ENCODE data around the gene NDUFB10.

NDUFB10 gene

DNA sequence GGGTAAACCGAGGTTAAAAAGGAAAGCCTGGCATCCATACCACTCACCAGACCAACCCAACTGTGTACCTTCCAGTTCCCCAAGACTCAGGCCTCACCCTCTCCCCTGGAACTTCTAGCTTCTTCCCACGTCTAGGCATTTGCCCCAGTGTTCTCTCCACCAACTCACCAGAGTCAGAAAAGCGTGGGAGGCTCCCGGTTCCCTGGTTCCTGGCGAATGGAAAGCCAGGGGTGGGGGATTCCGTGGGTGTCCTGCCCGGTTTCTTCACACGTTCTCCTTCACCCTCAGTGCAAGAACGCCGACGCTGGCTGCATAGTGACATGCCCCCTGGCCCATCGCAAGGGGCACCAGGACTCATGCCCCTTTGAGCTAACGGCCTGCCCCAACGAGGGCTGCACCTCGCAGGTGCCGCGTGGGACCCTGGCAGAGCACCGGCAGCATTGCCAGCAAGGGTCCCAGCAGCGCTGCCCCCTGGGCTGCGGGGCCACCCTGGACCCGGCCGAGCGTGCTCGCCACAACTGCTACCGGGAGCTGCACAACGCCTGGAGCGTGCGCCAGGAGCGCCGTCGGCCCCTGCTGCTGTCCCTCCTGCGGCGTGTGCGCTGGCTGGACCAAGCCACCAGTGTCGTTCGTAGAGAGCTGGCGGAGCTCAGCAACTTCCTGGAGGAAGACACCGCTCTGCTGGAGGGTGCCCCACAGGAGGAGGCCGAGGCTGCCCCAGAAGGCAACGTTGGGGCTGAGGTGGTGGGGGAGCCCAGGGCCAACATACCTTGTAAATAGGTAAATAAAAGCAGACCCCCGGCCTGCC is 9.0 kb downstream of the NDUFB10 start:
- H3K27me3 ChIP-seq (ENCODE audit: insufficient read depth, insufficient read length): no peaks in the 10 kb centered on the region
- H3K36me3 ChIP-seq (ENCODE audit: insufficient read depth, insufficient read length, low read length): peaks cover 42% of the 10 kb centered on the region
- DNase-seq (ENCODE audit: low read depth, low spot score): no peak
- H3K4me3 ChIP-seq (ENCODE audit: insufficient read length, low read depth): no peak overlapping the region
- peaks cover 12% of the 10 kb centered on the region for H3K4me1 ChIP-seq (ENCODE audit: insufficient read depth, insufficient read length)
- no peaks in the 10 kb centered on the region for H3K9me3 ChIP-seq (ENCODE audit: insufficient read depth, low read length)
- no peak for TF ChIP-seq ZNF274 (IDR thresholded peaks at IDR 0.05; ENCODE audit: low read depth, low read length)
- no peak for TF ChIP-seq YY1 (IDR thresholded peaks at IDR 0.05; ENCODE audit: insufficient read depth, insufficient read length)
- TF ChIP-seq SUZ12 (IDR thresholded peaks at IDR 0.05; ENCODE audit: extremely low read depth, insufficient read depth, insufficient read length): no peak
- no peak overlapping the region for H3K9ac ChIP-seq (ENCODE audit: insufficient read length, low read depth)

DNA sequence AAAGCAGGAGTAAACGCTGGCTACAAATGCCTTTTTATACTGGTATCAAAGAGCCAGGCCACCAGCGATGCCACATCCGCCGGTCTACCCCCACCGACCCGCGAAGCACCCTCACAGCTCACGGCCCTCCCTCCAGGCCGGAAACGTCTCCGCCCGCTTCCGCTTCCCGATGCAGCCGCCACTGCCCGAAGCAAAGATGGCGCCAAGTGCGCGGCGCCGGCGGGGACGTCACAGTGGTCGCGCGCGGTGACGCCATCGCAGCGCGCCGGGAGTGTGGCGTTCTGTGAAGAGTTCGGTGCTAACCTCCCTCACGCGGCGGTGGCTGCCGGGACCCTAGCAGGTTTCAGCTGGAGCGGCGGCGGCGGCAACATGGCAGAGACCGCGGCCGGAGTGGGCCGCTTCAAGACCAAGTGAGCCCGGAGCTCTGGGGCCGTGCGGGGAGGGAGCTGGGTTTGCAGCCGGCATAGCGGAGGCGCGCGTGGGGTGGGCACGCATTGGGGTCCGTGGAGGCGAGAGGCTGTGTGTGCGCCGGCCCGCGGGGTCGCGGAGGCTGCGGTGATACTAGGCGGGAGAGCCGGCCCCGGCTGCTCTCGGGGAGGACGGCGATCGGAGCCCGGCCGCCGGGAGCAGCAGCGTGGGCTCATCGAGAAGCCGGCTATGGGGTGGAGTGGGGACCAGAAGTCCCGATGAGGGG is 12.6 kb downstream of the NDUFB10 start, which contains the start of gene TBL3:
TBL3 (plus strand) TSS at position 258 of the 694 bp plus-strand sequence; CDS start at position 370, 112 bp downstream.
- TF ChIP-seq YY1 (IDR thresholded peaks at IDR 0.05; ENCODE audit: insufficient read depth, insufficient read length) (peak; percentile 99), SUZ12 (IDR thresholded peaks at IDR 0.05; ENCODE audit: extremely low read depth, insufficient read depth, insufficient read length) (no peak)
- H3K36me3 ChIP-seq (ENCODE audit: insufficient read depth, insufficient read length, low read length): peaks cover 46% of the 10 kb centered on the region
- DNase-seq (ENCODE audit: low read depth, low spot score): peak; percentile 94
- peak within 1 kb of the TSS; percentile 97 for H3K4me3 ChIP-seq (ENCODE audit: insufficient read length, low read depth)
- H3K9ac ChIP-seq (ENCODE audit: insufficient read length, low read depth): peak within 1 kb of the TSS; percentile 94
- H3K9me3 ChIP-seq (ENCODE audit: insufficient read depth, low read length): no peaks in the 10 kb centered on the region
- peaks cover 10% of the 10 kb centered on the region for H3K4me1 ChIP-seq (ENCODE audit: insufficient read depth, insufficient read length)
- H3K27me3 ChIP-seq (ENCODE audit: insufficient read depth, insufficient read length): no peaks in the 10 kb centered on the region

DNA sequence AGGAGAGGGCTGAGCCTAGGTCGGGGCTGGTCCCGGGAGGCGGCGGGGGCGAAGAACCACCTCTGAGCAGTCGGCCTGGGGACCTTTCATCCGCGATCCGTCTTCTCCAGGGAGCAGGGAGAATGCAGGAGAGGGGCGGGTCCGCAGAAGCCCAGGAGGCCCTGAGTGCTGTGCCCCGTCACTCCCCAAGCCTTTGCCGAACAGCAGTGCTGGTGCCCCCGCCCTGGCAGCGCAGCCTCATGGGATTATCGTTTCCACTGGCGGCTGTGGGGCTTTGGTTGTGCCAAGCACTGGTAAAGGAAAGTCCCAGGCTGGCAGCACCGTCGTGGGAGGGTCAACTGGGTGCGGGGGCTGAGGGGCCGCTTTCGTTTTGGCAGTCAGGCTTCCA is 13.1 kb downstream of the NDUFB10 start:
- Histone ChIP-seq H3K9me3 (ENCODE audit: insufficient read depth, low read length) (no peaks in the 10 kb centered on the region), H3K4me3 (ENCODE audit: insufficient read length, low read depth) (peak overlapping the region; percentile 97), H3K9ac (ENCODE audit: insufficient read length, low read depth) (peak overlapping the region; percentile 94), H3K36me3 (ENCODE audit: insufficient read depth, insufficient read length, low read length) (peaks cover 46% of the 10 kb centered on the region), H3K4me1 (ENCODE audit: insufficient read depth, insufficient read length) (peaks cover 10% of the 10 kb centered on the region), H3K27me3 (ENCODE audit: insufficient read depth, insufficient read length) (no peaks in the 10 kb centered on the region)
- no peak for DNase-seq (ENCODE audit: low read depth, low spot score)
- TF ChIP-seq SUZ12 (IDR thresholded peaks at IDR 0.05; ENCODE audit: extremely low read depth, insufficient read depth, insufficient read length): no peak
- TF ChIP-seq YY1 (IDR thresholded peaks at IDR 0.05; ENCODE audit: insufficient read depth, insufficient read length): no peak
- no peak for TF ChIP-seq ZNF274 (IDR thresholded peaks at IDR 0.05; ENCODE audit: low read depth, low read length)

DNA sequence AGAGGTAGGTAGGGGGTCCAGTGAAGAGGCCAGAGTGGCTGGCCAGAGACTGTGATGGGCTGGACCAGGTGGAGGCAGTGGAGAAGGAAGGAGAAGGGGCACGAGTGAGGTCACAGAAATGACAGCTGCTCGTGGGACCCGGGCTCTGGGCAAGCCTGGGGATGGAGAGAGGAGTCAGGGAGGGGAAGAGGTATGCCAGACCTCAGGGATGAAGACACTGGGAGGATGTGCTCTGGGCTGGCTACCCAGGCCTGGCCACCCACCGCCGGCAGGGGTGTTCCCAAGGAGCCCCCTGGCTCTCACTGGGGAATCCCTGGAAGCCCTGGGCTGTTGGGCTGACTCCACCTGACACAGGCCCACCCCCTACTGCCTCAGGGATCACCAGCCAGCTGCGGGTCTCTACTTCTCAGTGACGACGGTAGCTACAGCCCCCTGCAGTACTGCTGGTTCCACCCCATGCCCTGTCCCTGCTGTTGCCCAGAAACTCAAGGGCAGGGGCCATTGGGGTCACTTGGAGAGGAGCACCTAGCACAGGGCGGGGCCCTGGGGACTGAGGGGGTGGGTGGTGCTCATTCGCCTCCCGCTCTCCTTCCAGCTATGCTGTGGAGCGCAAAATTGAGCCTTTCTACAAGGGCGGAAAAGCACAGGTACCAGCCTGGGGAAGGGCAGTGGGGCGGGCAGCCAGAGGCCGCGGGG is 14.3 kb downstream of the NDUFB10 start:
- TF ChIP-seq YY1 (IDR thresholded peaks at IDR 0.05; ENCODE audit: insufficient read depth, insufficient read length) (no peak), SUZ12 (IDR thresholded peaks at IDR 0.05; ENCODE audit: extremely low read depth, insufficient read depth, insufficient read length) (no peak), ZNF274 (IDR thresholded peaks at IDR 0.05; ENCODE audit: low read depth, low read length) (no peak)
- no peak overlapping the region for H3K4me3 ChIP-seq (ENCODE audit: insufficient read length, low read depth)
- H3K4me1 ChIP-seq (ENCODE audit: insufficient read depth, insufficient read length): peaks cover 9% of the 10 kb centered on the region
- no peaks in the 10 kb centered on the region for H3K9me3 ChIP-seq (ENCODE audit: insufficient read depth, low read length)
- no peaks in the 10 kb centered on the region for H3K27me3 ChIP-seq (ENCODE audit: insufficient read depth, insufficient read length)
- peaks cover 54% of the 10 kb centered on the region for H3K36me3 ChIP-seq (ENCODE audit: insufficient read depth, insufficient read length, low read length)
- peak overlapping the region; percentile 21 for H3K9ac ChIP-seq (ENCODE audit: insufficient read length, low read depth)
- no peak for DNase-seq (ENCODE audit: low read depth, low spot score)

DNA sequence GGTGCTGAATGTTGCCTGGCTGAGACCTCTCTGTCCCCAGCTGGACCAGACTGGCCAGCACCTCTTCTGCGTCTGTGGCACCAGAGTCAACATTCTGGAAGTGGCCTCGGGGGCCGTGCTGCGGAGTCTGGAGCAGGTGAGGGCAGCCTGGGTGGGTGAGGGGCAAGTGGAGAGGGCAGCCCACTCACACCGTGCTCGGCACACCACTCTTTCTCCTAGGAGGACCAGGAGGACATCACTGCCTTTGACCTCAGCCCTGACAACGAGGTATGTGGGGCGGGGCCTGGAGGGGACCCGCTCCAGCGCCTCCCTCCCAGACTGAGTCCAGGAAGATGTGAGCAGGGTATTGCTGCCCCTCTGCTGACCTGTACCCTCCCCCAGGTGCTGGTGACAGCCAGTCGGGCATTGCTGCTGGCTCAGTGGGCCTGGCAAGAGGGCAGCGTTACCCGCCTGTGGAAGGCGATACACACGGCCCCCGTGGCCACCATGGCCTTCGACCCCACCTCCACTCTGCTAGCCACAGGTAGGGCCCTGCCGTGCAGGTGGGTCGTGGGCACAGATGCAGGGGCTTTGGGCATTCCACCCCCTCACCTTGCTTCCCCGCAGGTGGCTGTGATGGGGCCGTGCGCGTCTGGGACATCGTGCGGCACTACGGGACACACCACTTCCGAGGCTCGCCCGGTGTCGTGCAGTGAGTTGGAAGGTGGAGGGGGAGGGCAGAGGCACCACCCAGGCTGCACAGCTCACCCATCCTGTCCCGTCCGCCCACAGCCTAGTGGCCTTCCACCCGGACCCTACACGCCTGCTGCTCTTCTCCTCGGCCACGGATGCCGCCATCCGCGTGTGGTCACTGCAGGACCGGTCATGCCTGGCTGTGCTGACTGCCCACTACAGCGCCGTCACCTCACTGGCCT is 15.1 kb downstream of the NDUFB10 start:
- no peak for TF ChIP-seq SUZ12 (IDR thresholded peaks at IDR 0.05; ENCODE audit: extremely low read depth, insufficient read depth, insufficient read length)
- no peak for TF ChIP-seq ZNF274 (IDR thresholded peaks at IDR 0.05; ENCODE audit: low read depth, low read length)
- no peak for TF ChIP-seq YY1 (IDR thresholded peaks at IDR 0.05; ENCODE audit: insufficient read depth, insufficient read length)
- H3K4me3 ChIP-seq (ENCODE audit: insufficient read length, low read depth): no peak overlapping the region
- no peaks in the 10 kb centered on the region for H3K27me3 ChIP-seq (ENCODE audit: insufficient read depth, insufficient read length)
- H3K9ac ChIP-seq (ENCODE audit: insufficient read length, low read depth): no peak overlapping the region
- H3K36me3 ChIP-seq (ENCODE audit: insufficient read depth, insufficient read length, low read length): peaks cover 61% of the 10 kb centered on the region
- H3K4me1 ChIP-seq (ENCODE audit: insufficient read depth, insufficient read length): peaks cover 9% of the 10 kb centered on the region
- H3K9me3 ChIP-seq (ENCODE audit: insufficient read depth, low read length): no peaks in the 10 kb centered on the region
- DNase-seq (ENCODE audit: low read depth, low spot score): no peak

DNA sequence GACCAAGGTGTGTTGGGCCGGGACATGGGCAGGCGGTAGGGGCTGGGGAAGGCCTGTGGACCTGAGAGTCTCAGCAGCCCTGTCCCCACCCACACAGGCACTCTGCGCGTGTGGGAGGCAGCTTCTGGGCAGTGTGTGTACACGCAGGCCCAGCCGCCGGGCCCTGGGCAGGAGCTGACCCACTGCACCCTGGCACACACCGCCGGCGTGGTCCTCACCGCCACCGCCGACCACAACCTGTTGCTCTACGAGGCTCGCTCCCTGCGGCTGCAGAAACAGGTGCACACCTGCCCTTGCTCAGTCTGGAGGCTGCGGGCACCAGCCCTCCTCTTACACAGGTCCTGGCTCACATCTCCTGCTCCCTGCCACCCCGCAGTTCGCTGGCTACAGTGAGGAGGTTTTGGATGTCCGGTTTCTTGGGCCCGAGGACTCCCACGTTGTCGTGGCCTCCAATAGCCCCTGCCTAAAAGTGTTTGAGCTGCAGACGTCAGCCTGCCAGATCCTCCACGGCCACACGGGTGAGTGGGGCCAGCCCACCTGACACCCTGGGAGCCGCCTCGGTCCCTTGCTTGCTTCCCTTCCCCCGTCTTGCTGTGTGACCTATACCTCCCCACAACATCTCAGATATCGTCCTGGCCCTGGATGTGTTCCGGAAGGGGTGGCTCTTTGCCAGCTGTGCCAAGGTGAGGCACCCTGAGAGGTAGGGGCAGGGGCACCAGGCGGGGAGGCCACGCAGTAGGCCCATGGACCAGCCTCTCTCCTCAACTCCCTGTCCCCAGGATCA is 16.3 kb downstream of the NDUFB10 start:
- no peaks in the 10 kb centered on the region for H3K9me3 ChIP-seq (ENCODE audit: insufficient read depth, low read length)
- H3K27me3 ChIP-seq (ENCODE audit: insufficient read depth, insufficient read length): no peaks in the 10 kb centered on the region
- TF ChIP-seq ZNF274 (IDR thresholded peaks at IDR 0.05; ENCODE audit: low read depth, low read length) (no peak), SUZ12 (IDR thresholded peaks at IDR 0.05; ENCODE audit: extremely low read depth, insufficient read depth, insufficient read length) (no peak), YY1 (IDR thresholded peaks at IDR 0.05; ENCODE audit: insufficient read depth, insufficient read length) (no peak)
- no peak overlapping the region for H3K4me3 ChIP-seq (ENCODE audit: insufficient read length, low read depth)
- peaks cover 9% of the 10 kb centered on the region for H3K4me1 ChIP-seq (ENCODE audit: insufficient read depth, insufficient read length)
- no peak overlapping the region for H3K9ac ChIP-seq (ENCODE audit: insufficient read length, low read depth)
- H3K36me3 ChIP-seq (ENCODE audit: insufficient read depth, insufficient read length, low read length): peaks cover 72% of the 10 kb centered on the region
- no peak for DNase-seq (ENCODE audit: low read depth, low spot score)

Data from NT2/D1 (cell line).